ENCODE results near the gene PRKCB. TPM values are rescaled to one million over a fixed set of nuclear protein-coding genes. Genes with fewer than 3 reads are reported as not detected.

PRKCB gene
- polyA plus RNA-seq, 2 of the 4 experiments (the other 2 are of a cell fraction), result 0.09 to 0.22 TPM

DNA sequence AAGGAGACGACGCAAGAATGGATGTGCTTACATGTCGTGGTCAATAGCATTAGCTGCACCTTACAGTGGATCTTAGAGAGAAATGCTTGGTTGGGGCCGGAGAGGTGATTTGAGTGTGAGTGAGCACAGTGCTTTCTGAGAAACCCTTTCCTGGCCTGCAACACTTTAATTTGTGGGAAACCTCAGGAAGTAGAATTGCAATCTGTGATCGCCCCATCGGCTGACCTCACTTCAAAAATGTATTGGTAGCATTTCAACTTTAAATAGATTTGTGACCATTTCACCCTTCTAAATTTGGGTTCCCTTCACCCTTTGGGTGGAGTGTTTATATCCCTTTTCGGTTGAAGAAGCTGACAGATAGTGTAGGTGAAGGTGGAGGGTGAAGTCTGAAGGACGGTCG is 13.2 kb downstream of the PRKCB start:
- ATAC-seq (no peak), DNase-seq (ENCODE audit: low read depth in 1 of 2, low spot score in 1 of 2) (no peak), FAIRE-seq (no peak)
- no peak overlapping the region for H3K4me2 ChIP-seq
- POLR2A ChIA-PET, result no interaction called here
- 35% methylated on average over 9 of the region's 9 CpGs for WGBS (ENCODE audit: missing lambda C conversion rate)
- CTCF ChIA-PET, result interaction anchor here (1.1 kb wide), 1 partner anchor 116 kb away, joined by 3 read pairs; no protein-coding TSS in a partner anchor
- H3K4me3 ChIP-seq, result no peak overlapping the region
- TF ChIP-seq, protein P1, sequence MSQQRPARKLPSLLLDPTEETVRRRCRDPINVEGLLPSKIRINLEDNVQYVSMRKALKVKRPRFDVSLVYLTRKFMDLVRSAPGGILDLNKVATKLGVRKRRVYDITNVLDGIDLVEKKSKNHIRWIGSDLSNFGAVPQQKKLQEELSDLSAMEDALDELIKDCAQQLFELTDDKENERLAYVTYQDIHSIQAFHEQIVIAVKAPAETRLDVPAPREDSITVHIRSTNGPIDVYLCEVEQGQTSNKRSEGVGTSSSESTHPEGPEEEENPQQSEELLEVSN (IDR thresholded peaks at IDR 0.05; ENCODE audit: borderline replicate concordance, low read depth), result no peak
- TF ChIP-seq JUNB (IDR thresholded peaks at IDR 0.05) (no peak), RARB (CRISPR knock-in tag; IDR thresholded peaks at IDR 0.05) (no peak), KDM5A (IDR thresholded peaks at IDR 0.05) (no peak), MAZ (IDR thresholded peaks at IDR 0.05; ENCODE audit: borderline replicate concordance, low read depth, low read length) (no peak), CHD4 (IDR thresholded peaks at IDR 0.05; ENCODE audit: borderline replicate concordance) (no peak), ESRRA (IDR thresholded peaks at IDR 0.05; ENCODE audit: borderline replicate concordance, low read length) (no peak), HOXB13 (CRISPR knock-in tag; IDR thresholded peaks at IDR 0.05; ENCODE audit: low read depth) (no peak), CBX2 (IDR thresholded peaks at IDR 0.05; ENCODE audit: borderline replicate concordance, low read depth) (no peak), MAFK (IDR thresholded peaks at IDR 0.05; ENCODE audit: partially characterized antibody) (no peak), HEYL (CRISPR knock-in tag; IDR thresholded peaks at IDR 0.05) (no peak), TFCP2L1 (CRISPR knock-in tag; IDR thresholded peaks at IDR 0.05) (no peak), SREBF2 (IDR thresholded peaks at IDR 0.05) (no peak), TP53 (CRISPR knock-in tag; IDR thresholded peaks at IDR 0.05) (no peak), JUN (IDR thresholded peaks at IDR 0.05) (no peak), HOXB5 (CRISPR knock-in tag; IDR thresholded peaks at IDR 0.05) (no peak), CEBPB (IDR thresholded peaks at IDR 0.05) (no peak)
- TF ChIP-seq, protein P2, sequence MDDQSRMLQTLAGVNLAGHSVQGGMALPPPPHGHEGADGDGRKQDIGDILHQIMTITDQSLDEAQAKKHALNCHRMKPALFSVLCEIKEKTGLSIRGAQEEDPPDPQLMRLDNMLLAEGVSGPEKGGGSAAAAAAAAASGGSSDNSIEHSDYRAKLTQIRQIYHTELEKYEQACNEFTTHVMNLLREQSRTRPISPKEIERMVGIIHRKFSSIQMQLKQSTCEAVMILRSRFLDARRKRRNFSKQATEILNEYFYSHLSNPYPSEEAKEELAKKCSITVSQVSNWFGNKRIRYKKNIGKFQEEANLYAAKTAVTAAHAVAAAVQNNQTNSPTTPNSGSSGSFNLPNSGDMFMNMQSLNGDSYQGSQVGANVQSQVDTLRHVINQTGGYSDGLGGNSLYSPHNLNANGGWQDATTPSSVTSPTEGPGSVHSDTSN (IDR thresholded peaks at IDR 0.05), result no peak
- TF ChIP-seq, protein P3, sequence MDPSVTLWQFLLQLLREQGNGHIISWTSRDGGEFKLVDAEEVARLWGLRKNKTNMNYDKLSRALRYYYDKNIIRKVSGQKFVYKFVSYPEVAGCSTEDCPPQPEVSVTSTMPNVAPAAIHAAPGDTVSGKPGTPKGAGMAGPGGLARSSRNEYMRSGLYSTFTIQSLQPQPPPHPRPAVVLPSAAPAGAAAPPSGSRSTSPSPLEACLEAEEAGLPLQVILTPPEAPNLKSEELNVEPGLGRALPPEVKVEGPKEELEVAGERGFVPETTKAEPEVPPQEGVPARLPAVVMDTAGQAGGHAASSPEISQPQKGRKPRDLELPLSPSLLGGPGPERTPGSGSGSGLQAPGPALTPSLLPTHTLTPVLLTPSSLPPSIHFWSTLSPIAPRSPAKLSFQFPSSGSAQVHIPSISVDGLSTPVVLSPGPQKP (IDR thresholded peaks at IDR 0.05; ENCODE audit: low read depth, low read length), result no peak
- TF ChIP-seq, protein P4, sequence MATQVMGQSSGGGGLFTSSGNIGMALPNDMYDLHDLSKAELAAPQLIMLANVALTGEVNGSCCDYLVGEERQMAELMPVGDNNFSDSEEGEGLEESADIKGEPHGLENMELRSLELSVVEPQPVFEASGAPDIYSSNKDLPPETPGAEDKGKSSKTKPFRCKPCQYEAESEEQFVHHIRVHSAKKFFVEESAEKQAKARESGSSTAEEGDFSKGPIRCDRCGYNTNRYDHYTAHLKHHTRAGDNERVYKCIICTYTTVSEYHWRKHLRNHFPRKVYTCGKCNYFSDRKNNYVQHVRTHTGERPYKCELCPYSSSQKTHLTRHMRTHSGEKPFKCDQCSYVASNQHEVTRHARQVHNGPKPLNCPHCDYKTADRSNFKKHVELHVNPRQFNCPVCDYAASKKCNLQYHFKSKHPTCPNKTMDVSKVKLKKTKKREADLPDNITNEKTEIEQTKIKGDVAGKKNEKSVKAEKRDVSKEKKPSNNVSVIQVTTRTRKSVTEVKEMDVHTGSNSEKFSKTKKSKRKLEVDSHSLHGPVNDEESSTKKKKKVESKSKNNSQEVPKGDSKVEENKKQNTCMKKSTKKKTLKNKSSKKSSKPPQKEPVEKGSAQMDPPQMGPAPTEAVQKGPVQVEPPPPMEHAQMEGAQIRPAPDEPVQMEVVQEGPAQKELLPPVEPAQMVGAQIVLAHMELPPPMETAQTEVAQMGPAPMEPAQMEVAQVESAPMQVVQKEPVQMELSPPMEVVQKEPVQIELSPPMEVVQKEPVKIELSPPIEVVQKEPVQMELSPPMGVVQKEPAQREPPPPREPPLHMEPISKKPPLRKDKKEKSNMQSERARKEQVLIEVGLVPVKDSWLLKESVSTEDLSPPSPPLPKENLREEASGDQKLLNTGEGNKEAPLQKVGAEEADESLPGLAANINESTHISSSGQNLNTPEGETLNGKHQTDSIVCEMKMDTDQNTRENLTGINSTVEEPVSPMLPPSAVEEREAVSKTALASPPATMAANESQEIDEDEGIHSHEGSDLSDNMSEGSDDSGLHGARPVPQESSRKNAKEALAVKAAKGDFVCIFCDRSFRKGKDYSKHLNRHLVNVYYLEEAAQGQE (IDR thresholded peaks at IDR 0.05), result no peak
- no peak overlapping the region for H3K27ac ChIP-seq
- H3K9me3 ChIP-seq, result peaks cover 19% of the 10 kb centered on the region; the same call in 1 of the 3 replicates
- no peaks in the 10 kb centered on the region for H3K4me1 ChIP-seq

DNA sequence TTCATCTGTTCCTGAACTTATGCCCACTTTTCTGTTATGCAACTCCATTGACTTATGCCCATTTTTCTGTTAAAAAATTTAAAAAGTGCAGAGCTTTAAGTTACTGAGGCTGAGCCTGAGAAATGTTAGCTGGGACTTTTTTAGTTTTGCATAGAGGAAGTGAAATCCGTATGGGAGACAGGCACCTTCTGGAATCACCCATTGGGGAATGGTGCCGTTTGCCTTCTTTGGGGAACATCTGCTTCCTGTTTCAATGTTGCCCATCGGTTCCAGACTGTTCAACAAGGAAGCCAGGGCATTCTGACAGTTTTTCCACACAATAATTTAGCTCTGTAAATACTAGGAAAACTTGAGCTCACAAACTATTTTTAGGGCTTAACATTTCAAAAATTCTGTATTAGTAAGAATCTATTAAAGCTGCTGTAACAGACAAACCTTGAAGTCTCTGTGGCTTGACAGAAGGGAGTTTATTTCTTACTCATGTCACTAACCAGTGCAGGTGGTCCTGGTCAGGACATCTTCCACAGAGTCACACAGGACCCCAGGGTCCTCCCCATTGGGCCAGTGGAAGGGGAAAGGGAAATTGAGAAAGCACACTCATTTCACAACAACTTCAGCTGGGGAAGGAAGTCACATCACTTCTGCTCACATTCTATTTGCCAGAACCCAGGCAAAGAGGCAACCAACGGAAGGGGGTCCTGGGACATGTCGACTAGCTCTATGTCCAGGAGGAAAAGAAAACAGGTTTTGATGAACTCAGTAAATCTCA is 17.2 kb downstream of the PRKCB start:
- Histone ChIP-seq H3K4me3 (no peak overlapping the region), H3K4me2 (no peak overlapping the region), H3K27ac (no peak overlapping the region), H3K4me1 (no peaks in the 10 kb centered on the region), H3K9me3 (peaks cover 19% of the 10 kb centered on the region; the same call in 1 of the 3 replicates)
- WGBS (ENCODE audit: missing lambda C conversion rate), result 3% methylated on average over 5 of the region's 5 CpGs
- POLR2A ChIA-PET, result no interaction called here
- ATAC-seq, result no peak
- DNase-seq (ENCODE audit: low read depth in 1 of 2, low spot score in 1 of 2), result no peak
- FAIRE-seq, result no peak
- CTCF ChIA-PET, result interaction anchor here (0.9 to 1.6 kb wide), 2 partner anchors 9 to 189 kb away, joined by 3 to 4 read pairs; no protein-coding TSS in a partner anchor
- TF ChIP-seq EP300 (IDR thresholded peaks at IDR 0.05) (no peak), TFCP2L1 (CRISPR knock-in tag; IDR thresholded peaks at IDR 0.05) (no peak), RARB (CRISPR knock-in tag; IDR thresholded peaks at IDR 0.05) (no peak), NR3C1 (IDR thresholded peaks at IDR 0.05) (no peak), POLR2AphosphoS2 (conservative IDR thresholded peaks at IDR 0.05; ENCODE audit: low read length) (no peak), HOXA7 (CRISPR knock-in tag; IDR thresholded peaks at IDR 0.05) (no peak), MYC (IDR thresholded peaks at IDR 0.05; ENCODE audit: borderline replicate concordance, low read length) (no peak), POLR2A (IDR thresholded peaks at IDR 0.05; ENCODE audit: low read length) (no peak), KDM5A (IDR thresholded peaks at IDR 0.05) (no peak), CBX8 (IDR thresholded peaks at IDR 0.05) (no peak)
- TF ChIP-seq, protein P5, sequence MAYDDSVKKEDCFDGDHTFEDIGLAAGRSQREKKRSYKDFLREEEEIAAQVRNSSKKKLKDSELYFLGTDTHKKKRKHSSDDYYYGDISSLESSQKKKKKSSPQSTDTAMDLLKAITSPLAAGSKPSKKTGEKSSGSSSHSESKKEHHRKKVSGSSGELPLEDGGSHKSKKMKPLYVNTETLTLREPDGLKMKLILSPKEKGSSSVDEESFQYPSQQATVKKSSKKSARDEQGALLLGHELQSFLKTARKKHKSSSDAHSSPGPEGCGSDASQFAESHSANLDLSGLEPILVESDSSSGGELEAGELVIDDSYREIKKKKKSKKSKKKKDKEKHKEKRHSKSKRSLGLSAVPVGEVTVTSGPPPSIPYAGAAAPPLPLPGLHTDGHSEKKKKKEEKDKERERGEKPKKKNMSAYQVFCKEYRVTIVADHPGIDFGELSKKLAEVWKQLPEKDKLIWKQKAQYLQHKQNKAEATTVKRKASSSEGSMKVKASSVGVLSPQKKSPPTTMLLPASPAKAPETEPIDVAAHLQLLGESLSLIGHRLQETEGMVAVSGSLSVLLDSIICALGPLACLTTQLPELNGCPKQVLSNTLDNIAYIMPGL (CRISPR knock-in tag; IDR thresholded peaks at IDR 0.05; ENCODE audit: borderline replicate concordance), result no peak
- TF ChIP-seq, protein P6, sequence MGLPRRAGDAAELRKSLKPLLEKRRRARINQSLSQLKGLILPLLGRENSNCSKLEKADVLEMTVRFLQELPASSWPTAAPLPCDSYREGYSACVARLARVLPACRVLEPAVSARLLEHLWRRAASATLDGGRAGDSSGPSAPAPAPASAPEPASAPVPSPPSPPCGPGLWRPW (IDR thresholded peaks at IDR 0.05), result no peak

All from A549 (cell line).